Muscle layer of duodenum (tissue), 2 donors: ENCODE data around the gene HUS1B.
A peak's percentile ranks its signal among the peaks of the same experiment; 100 is the strongest.
"Not testable (repeated sequence)": the region's sequence is repeated elsewhere in the genome, so short reads cannot be mapped to it uniquely, and the experiment has no call there.

Experiments
- H3K27ac ChIP-seq: one replicate; pipeline ENCODE4 v1.7.0; 2013; ENCODE audit warnings: mild to moderate bottlenecking, low read length
- H3K27me3 ChIP-seq: one replicate; pipeline ENCODE4 v1.7.0; 2013; ENCODE audit warnings: low read depth, mild to moderate bottlenecking, control low read depth, low read length
- H3K36me3 ChIP-seq, 2 donors: one replicate each; pipeline ENCODE4 v1.7.0; 2013; ENCODE audit warnings: low read length in 2 of 2, control low read depth in 1 of 2, mild to moderate bottlenecking in 1 of 2; ENCODE audit not compliant: insufficient read depth in 2 of 2, control insufficient read depth in 1 of 2
- H3K4me1 ChIP-seq, 2 donors: one replicate each; pipeline ENCODE4 v1.7.0; 2013; ENCODE audit warnings: low read length in 2 of 2, mild to moderate bottlenecking in 2 of 2, control low read depth in 1 of 2, moderate library complexity in 1 of 2; ENCODE audit not compliant: insufficient read depth in 2 of 2, control insufficient read depth in 1 of 2
- H3K4me3 ChIP-seq, 2 donors: one replicate each; pipeline ENCODE4 v1.7.0; 2013; ENCODE audit warnings: low read length in 2 of 2, low read depth in 1 of 2, mild to moderate bottlenecking in 1 of 2
- H3K9me3 ChIP-seq, 2 donors: one replicate each; pipeline ENCODE4 v1.7.0; 2013; ENCODE audit warnings: low read length in 2 of 2, control low read depth in 1 of 2, mild to moderate bottlenecking in 1 of 2; ENCODE audit not compliant: control insufficient read depth in 1 of 2
- donor health status: healthy.

Gene HUS1B

GRCh38 chr6:656460-657252 lies at the start of gene HUS1B:
TSS of gene HUS1B (minus strand) at chr6:657100. CDS start at chr6:656944, 156 bp downstream.
- Histone ChIP-seq H3K9me3 (no peaks in the 10 kb centered on the region), H3K4me3 (no peak within 1 kb of the TSS), H3K36me3 (peaks cover 0 to 13% of the 10 kb centered on the region in 2 donors), H3K4me1 (peaks cover 0 to 18% of the 10 kb centered on the region in 2 donors), H3K27me3 (no peaks in the 10 kb centered on the region), H3K27ac (no peak within 1 kb of the TSS)

- no peaks in the 10 kb centered on the region for H3K9me3 ChIP-seq
- no peaks in the 10 kb centered on the region for H3K27me3 ChIP-seq
- H3K4me3 ChIP-seq: no peak overlapping the region
These were observed 49.2 kb upstream of the HUS1B start for GRCh38 chr6:706146-706545.

GRCh38 chr6:705047-705446 lies 48.1 kb upstream of the HUS1B start:
- Histone ChIP-seq H3K4me3 (no peak overlapping the region), H3K4me1 (peaks cover 2 to 3% of the 10 kb centered on the region in 2 donors), H3K27ac (no peak overlapping the region), H3K27me3 (no peaks in the 10 kb centered on the region), H3K36me3 (no peaks in the 10 kb centered on the region), H3K9me3 (no peaks in the 10 kb centered on the region)

More at GRCh38 chr6:706146-706545, 49.2 kb upstream of the HUS1B start:
- Histone ChIP-seq H3K27ac (no peak overlapping the region), H3K36me3 (no peaks in the 10 kb centered on the region), H3K4me1 (peaks cover 3 to 7% of the 10 kb centered on the region in 2 donors)

- Histone ChIP-seq H3K4me3 (no peak overlapping the region), H3K36me3 (no peaks in the 10 kb centered on the region), H3K27me3 (no peaks in the 10 kb centered on the region), H3K27ac (no peak overlapping the region), H3K9me3 (no peaks in the 10 kb centered on the region), H3K4me1 (no peaks in the 10 kb centered on the region)
These were observed 47.1 kb upstream of the HUS1B start for GRCh38 chr6:704046-704445.

GRCh38 chr6:703552-703951 lies 46.7 kb upstream of the HUS1B start:
- Histone ChIP-seq H3K9me3 (no peaks in the 10 kb centered on the region), H3K27ac (no peak overlapping the region), H3K4me3 (no peak overlapping the region), H3K27me3 (no peaks in the 10 kb centered on the region), H3K36me3 (no peaks in the 10 kb centered on the region), H3K4me1 (no peaks in the 10 kb centered on the region)

GRCh38 chr6:701700-702479 lies 45.0 kb upstream of the HUS1B start:
- Histone ChIP-seq H3K36me3 (no peaks in the 10 kb centered on the region), H3K27ac (no peak overlapping the region), H3K27me3 (no peaks in the 10 kb centered on the region), H3K9me3 (no peaks in the 10 kb centered on the region), H3K4me3 (no peak overlapping the region), H3K4me1 (no peaks in the 10 kb centered on the region)

- Histone ChIP-seq H3K4me1 (no peaks in the 10 kb centered on the region), H3K4me3 (no peak overlapping the region), H3K36me3 (no peaks in the 10 kb centered on the region), H3K27ac (no peak overlapping the region), H3K9me3 (no peaks in the 10 kb centered on the region), H3K27me3 (no peaks in the 10 kb centered on the region)
These were observed 44.3 kb upstream of the HUS1B start for GRCh38 chr6:701215-701614.

- Histone ChIP-seq H3K27ac (no peak overlapping the region), H3K36me3 (no peaks in the 10 kb centered on the region), H3K4me1 (no peaks in the 10 kb centered on the region), H3K27me3 (no peaks in the 10 kb centered on the region), H3K4me3 (no peak overlapping the region), H3K9me3 (no peaks in the 10 kb centered on the region)
These were observed 43.6 kb upstream of the HUS1B start for GRCh38 chr6:700490-700889.

- Histone ChIP-seq H3K36me3 (no peaks in the 10 kb centered on the region), H3K4me3 (no peak overlapping the region), H3K9me3 (no peaks in the 10 kb centered on the region), H3K27ac (no peak overlapping the region), H3K4me1 (no peaks in the 10 kb centered on the region), H3K27me3 (no peaks in the 10 kb centered on the region)
These were observed 42.4 kb upstream of the HUS1B start for GRCh38 chr6:699319-699718.

- H3K4me3 ChIP-seq, H3K27ac ChIP-seq, H3K36me3 ChIP-seq, H3K27me3 ChIP-seq, H3K9me3 ChIP-seq: not testable (repeated sequence)
- peaks cover 4 to 12% of the 10 kb centered on the region in 2 donors for H3K4me1 ChIP-seq
These were observed 37.7 kb upstream of the HUS1B start for GRCh38 chr6:694431-695126.

GRCh38 chr6:693723-694009 lies 36.8 kb upstream of the HUS1B start:
- Histone ChIP-seq H3K27me3 (no peaks in the 10 kb centered on the region), H3K27ac (no peak overlapping the region), H3K9me3 (no peaks in the 10 kb centered on the region), H3K36me3 (peaks cover 0 to 3% of the 10 kb centered on the region in 2 donors), H3K4me1 (peaks cover 4 to 12% of the 10 kb centered on the region in 2 donors), H3K4me3 (peak overlapping the region; percentile 81 to 95)
